ENCODE results near the gene PLG. TPM values are rescaled to one million over a fixed set of nuclear protein-coding genes. Genes with fewer than 3 reads are reported as not detected.
"Not testable (repeated sequence)": the region's sequence is repeated elsewhere in the genome, so short reads cannot be mapped to it uniquely, and the experiment has no call there.

PLG gene
- total RNA-seq, 1 experiment from 2014 or later, result not detected

DNA sequence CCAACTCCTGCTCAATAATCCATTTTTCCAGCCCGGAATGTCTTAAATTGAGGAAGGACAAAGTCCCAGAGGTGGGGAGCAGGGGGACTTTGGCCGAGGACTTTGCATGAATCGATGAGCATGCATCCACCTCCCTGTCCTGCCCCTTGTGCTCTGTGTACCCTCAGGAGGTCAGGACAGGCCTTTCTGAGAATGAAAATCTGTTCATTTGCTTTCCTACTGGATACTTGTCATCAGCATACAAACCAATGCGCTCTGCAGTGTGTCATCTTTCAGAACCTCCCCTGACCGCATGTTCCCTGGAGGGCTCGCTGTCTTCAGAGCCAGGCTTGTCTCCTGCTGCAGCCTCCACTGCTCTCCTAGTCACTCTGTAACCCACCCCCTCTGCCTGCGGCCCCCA, 2.6 kb downstream of the PLG start:
- not testable (repeated sequence) for DNase-seq (ENCODE audit: low spot score)

GRCh38 chr6:160708993-160709392, 6.9 kb downstream of the PLG start:
- DNase-seq (ENCODE audit: low spot score), result not testable (repeated sequence)

- no peak for DNase-seq (ENCODE audit: low spot score)
Observed at GRCh38 chr6:160714731-160715316, 12.8 kb downstream of the PLG start.

DNA sequence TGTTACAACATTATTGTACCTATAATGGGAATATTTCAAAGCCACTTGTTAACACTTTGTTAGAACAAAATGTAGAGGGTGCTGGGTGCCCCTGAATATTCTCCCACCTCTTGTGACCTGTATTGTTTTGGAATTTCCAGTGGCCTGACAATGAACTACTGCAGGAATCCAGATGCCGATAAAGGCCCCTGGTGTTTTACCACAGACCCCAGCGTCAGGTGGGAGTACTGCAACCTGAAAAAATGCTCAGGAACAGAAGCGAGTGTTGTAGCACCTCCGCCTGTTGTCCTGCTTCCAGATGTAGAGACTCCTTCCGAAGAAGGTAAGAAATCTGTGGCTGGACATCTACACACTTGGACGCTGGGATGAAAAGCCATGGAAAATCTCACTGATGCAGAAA, 28.9 kb downstream of the PLG start:
- DNase-seq (ENCODE audit: low spot score), result peak; percentile 46

DNA sequence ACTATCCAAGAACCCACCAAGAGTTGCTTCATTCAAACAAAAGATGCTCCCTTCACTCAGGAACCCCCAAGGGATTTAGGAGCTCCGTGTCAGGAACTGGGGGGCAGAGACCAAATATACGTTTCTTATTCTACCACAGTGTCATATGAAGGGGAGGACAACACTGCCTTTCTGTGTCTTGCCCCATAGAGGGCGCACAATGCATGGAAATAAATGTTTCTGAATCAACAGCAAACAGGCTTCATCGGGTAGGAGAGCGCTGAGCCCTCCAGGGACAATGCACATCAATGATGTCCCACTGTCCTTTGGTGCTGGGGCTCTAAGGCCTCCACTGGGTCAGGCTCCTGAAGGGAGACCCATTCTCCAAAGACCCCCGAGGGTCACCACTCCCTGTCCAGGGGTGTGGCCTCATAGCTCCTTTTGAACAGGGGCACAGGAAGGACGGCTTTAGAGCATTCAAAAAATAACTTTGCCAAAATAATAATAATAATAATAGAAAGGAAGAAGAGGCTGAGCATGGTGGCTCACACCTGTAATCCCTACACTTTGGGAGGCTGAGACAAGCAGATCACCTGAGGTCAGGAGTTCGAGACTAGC, 31.1 kb downstream of the PLG start:
- peak; percentile 68 for DNase-seq (ENCODE audit: low spot score)

DNA sequence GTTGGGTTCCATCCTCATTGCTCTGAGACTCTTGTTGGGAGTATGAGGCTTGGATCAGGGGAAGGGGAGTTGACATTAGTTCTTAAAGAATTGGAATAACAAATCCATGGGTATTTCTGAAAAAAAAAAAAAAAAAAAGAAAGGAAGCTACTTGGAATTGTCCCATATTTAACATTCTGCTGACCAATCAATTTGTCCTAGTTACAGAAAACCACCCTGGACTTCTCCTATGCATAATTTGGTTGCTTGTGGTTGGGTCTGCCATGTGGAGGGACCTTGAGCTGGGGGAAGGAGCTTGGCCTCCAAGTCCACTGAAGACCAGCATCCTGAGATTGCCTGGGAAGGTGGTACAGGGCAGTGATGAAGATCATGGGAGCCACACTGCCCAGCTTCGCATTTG, 32.6 kb downstream of the PLG start:
- DNase-seq (ENCODE audit: low spot score), result no peak

GRCh38 chr6:160735523-160735922, 33.5 kb downstream of the PLG start:
- DNase-seq (ENCODE audit: low spot score), result no peak

DNA sequence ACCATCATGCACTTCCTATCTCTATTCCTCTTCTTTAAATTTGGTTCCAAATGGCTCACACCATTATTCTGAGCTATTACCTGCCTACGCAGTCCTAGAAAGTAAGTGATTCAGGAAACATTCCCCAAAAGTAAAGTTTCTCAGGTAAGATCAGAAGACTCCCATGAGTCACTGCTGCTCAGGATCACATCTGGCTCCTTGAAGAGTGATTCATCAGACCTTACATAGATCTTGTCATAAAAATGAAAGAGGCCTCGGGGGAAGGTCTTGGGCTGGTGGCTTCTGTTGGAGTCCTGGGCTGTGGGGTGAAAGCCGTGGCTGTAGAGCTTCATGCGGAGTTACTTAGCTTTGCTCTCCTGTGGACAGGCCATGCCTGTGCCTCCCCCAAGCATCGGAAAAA, 35.9 kb downstream of the PLG start:
- DNase-seq (ENCODE audit: low spot score), result no peak

- no peak for DNase-seq (ENCODE audit: low spot score)
Observed at GRCh38 chr6:160739955-160740354, 37.9 kb downstream of the PLG start.

DNA sequence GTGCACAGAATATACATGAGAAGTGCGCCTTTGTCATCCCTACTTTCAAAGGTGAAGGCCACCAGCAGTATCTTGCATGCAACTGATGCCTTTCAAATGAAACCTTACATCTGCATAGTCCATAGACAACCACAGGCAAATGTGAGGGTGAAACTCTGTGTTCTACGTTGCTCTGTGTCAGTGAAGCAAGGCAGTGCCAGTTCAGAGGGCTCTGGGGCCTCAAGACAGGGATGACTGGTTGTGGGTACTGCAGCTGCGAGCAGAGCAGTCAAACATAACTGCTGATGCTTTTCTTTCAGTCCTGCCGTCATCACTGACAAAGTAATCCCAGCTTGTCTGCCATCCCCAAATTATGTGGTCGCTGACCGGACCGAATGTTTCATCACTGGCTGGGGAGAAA, 39.0 kb downstream of the PLG start:
- not testable (repeated sequence) for DNase-seq (ENCODE audit: low spot score)

- no peak for DNase-seq (ENCODE audit: low spot score)
Observed at GRCh38 chr6:160742090-160742489, 40.0 kb downstream of the PLG start.

- peak; percentile 70 for DNase-seq (ENCODE audit: low spot score)
Observed at GRCh38 chr6:160750276-160750689, 48.2 kb downstream of the PLG start.

- DNase-seq (ENCODE audit: low spot score), result not testable (repeated sequence)
Observed at GRCh38 chr6:160753211-160753610, 51.2 kb downstream of the PLG start.

- no peak for DNase-seq (ENCODE audit: low spot score)
Observed at GRCh38 chr6:160755165-160755564, 53.1 kb downstream of the PLG start.

- no peak for DNase-seq (ENCODE audit: low spot score)
Observed at GRCh38 chr6:160756021-160756420, 54.0 kb downstream of the PLG start.

- DNase-seq (ENCODE audit: low spot score), result no peak
Observed at GRCh38 chr6:160756871-160757270, 54.8 kb downstream of the PLG start.

DNA sequence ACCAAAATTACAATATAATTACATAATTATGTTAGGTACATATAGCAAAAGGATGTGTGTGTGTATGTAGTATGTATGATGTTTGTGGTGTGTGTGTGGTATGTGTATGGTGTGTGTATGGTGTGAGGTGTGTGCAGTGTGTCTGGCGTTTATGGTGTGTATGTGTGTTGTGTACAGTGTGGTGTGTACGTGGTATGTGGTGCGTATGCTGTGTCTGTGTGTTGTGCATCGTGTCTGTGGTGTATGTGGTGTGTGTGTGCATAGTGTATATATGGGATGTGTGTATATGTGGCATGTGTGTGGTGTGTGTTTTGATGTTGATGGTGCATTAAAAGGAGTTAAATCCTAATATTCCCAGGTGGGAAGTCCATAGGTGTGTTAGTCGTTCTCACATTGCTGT, 62.8 kb downstream of the PLG start:
- no peak for DNase-seq (ENCODE audit: low spot score)

GRCh38 chr6:160765412-160765811, 63.4 kb downstream of the PLG start:
- no peak for DNase-seq (ENCODE audit: low spot score)

- no peak for DNase-seq (ENCODE audit: low spot score)
Observed at GRCh38 chr6:160766657-160766988, 64.6 kb downstream of the PLG start.

GRCh38 chr6:160766989-160767646, 65.1 kb downstream of the PLG start:
- DNase-seq (ENCODE audit: low spot score), result no peak

GRCh38 chr6:160767647-160768019, 65.6 kb downstream of the PLG start:
- no peak for DNase-seq (ENCODE audit: low spot score)

GRCh38 chr6:160768101-160768500, 66.1 kb downstream of the PLG start:
- DNase-seq (ENCODE audit: low spot score), result no peak

- no peak for DNase-seq (ENCODE audit: low spot score)
Observed at GRCh38 chr6:160774399-160774798, 72.4 kb downstream of the PLG start.

Measured in HT-29 (cell line).